ENCODE measurements around the gene GNA14.
"Not testable (repeated sequence)": the region's sequence is repeated elsewhere in the genome, so short reads cannot be mapped to it uniquely, and the experiment has no call there.

The GNA14 gene

DNA sequence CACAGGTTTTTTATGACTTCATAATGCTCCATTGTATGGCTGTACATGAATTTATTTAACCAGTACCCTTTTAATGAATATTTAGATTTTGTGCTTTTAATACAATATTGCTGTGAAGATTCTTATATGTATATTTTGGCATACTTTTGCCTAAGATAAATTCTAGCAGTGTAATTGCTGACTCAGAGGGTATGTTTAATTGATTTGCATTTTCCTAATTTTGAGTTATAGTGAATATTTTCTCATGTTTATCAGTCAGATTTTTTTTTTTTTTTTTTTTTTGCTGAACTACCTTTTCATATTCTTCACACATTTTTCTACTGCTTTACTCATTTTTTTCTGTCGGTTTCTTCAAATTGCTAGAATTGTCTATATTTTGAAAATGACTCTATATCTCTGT lies 248.2 kb downstream of the GNA14 start:
- TF ChIP-seq, protein P1, sequence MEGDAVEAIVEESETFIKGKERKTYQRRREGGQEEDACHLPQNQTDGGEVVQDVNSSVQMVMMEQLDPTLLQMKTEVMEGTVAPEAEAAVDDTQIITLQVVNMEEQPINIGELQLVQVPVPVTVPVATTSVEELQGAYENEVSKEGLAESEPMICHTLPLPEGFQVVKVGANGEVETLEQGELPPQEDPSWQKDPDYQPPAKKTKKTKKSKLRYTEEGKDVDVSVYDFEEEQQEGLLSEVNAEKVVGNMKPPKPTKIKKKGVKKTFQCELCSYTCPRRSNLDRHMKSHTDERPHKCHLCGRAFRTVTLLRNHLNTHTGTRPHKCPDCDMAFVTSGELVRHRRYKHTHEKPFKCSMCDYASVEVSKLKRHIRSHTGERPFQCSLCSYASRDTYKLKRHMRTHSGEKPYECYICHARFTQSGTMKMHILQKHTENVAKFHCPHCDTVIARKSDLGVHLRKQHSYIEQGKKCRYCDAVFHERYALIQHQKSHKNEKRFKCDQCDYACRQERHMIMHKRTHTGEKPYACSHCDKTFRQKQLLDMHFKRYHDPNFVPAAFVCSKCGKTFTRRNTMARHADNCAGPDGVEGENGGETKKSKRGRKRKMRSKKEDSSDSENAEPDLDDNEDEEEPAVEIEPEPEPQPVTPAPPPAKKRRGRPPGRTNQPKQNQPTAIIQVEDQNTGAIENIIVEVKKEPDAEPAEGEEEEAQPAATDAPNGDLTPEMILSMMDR (IDR thresholded peaks at IDR 0.05; ENCODE audit: low read depth, low read length, missing control alignments): no peak
- DNase-seq (ENCODE audit: extremely low read depth, low read depth): no peak
- H3K4me3 ChIP-seq (replicated peaks; ENCODE audit: low read depth, low read length): no peak overlapping the region

DNA sequence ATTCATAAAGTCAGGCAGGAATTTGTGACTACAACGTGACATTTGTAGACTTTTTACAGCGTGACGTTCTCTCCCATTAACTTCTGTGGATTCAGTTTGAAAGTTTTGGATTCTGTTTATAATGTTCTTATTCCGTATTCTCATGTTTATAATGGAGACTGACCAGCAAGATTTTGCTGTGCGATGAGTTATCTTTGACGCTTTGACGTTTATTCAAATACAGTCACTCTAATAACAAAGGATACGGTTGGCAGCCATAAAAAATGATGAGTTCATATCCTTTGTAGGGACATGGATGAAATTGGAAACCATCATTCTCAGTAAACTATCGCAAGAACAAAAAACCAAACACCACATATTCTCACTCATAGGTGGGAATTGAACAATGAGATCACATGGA lies 249.5 kb downstream of the GNA14 start:
- DNase-seq (ENCODE audit: extremely low read depth, low read depth); H3K4me3 ChIP-seq (replicated peaks; ENCODE audit: low read depth, low read length): not testable (repeated sequence)

DNA sequence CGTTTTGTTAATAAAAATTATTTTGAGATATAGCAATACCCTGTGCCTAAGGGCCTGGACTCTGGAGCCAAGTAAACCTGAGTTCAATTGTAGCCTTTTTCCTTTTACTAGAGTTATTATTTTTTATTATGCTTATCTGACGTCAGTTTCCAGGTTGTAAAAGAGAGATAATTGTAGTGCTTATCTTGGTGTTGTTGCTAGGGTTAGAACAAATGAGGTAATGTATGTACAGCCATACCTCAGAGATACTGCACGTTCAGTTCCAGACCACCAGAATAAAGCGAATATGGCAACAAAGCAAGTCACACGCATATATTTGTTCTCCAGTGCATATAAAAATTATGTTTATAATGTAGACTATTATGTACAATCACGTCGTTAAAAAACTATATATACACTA lies 255.8 kb downstream of the GNA14 start:
- no peak overlapping the region for H3K4me3 ChIP-seq (replicated peaks; ENCODE audit: low read depth, low read length)
- TF ChIP-seq, protein P1 (IDR thresholded peaks at IDR 0.05; ENCODE audit: low read depth, low read length, missing control alignments): no peak
- no peak for DNase-seq (ENCODE audit: extremely low read depth, low read depth)

DNA sequence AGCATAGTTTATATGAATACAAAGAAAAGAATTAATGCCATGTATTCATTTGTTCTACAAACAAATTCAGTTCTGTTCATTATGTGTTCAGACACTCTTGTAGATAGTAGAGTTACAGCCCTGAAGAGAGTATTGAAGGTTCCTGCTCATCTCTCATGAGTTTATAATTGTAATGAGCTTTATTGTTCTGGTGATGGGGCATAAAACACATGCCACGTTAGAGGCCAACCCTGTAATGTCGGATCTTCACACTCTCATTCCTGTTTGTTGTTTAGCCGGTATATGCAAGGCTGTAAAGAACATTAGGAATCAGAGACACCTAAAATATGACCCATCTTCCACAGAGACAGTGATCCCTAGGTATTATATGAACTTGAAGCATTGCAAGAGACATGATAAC lies 256.3 kb downstream of the GNA14 start:
- H3K4me3 ChIP-seq (replicated peaks; ENCODE audit: low read depth, low read length): no peak overlapping the region
- DNase-seq (ENCODE audit: extremely low read depth, low read depth): no peak
- TF ChIP-seq, protein P1 (IDR thresholded peaks at IDR 0.05; ENCODE audit: low read depth, low read length, missing control alignments): no peak

DNA sequence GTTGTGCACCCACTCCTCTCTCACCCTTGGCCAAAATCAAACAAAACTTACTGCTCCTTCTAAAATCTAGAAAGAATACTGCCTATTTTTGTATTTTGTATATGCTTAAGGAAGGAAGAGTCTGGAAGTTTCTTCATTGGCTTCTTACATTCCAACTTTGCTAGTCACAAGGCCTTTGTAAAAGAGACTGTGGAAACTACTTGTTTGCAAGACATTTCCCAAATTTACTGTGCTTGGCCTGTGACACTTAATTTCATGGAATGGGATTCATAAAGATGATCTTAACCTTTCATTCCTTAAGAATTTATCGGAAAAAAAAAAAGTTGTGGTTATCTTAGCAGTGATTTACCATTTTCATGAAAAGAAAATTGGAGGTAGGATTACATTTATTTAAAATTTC lies 261.9 kb downstream of the GNA14 start:
- H3K4me3 ChIP-seq (replicated peaks; ENCODE audit: low read depth, low read length): no peak overlapping the region
- TF ChIP-seq, protein P1 (IDR thresholded peaks at IDR 0.05; ENCODE audit: low read depth, low read length, missing control alignments): no peak
- DNase-seq (ENCODE audit: extremely low read depth, low read depth): no peak

DNA sequence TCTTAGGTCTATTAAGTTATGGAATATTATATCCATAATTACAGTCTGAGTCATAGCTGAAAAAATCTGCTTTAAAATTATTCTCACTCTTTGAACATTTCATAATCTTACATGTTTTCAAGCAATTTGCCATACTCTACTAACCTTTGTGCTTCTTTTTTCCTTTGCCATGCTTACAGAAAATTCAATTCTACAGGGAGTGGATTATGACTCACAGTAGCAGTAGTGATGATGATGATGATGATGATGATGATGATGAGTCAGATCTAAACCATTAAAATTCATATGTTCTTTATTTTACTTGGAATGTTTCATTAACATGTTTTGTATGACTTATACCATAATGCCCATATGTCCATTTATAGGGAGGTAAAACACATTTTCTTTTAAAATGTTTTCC lies 263.7 kb downstream of the GNA14 start:
- TF ChIP-seq, protein P1 (IDR thresholded peaks at IDR 0.05; ENCODE audit: low read depth, low read length, missing control alignments): no peak
- H3K4me3 ChIP-seq (replicated peaks; ENCODE audit: low read depth, low read length): no peak overlapping the region
- peak; percentile 39 for DNase-seq (ENCODE audit: extremely low read depth, low read depth)

DNA sequence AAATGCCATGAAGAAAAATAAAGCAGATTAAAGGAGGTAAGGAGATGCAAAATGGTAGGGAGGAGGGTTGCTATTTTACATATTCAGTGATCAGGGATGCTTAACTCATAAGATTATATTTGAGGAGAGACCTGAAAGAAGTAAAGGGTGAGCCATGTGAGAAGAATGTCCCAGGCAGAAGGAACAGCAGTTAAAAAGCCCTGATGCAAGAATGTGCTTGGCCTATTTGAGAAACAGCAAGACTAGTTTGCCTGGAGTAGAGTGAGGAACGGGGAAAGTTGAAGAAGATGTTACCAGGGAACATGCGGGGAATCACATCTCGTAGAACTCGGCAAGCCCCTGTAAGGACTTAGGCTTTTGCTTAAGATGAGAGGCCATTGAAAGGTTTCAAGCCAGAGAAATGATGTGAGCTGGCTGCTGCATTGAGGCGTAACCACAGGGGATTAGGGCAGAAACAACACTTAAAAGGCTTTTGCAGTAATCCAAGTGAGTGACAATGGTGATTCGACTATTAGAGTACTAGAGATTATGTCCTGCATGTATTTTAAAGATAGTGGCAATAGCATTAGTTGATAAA lies 272.1 kb downstream of the GNA14 start:
- TF ChIP-seq, protein P1 (IDR thresholded peaks at IDR 0.05; ENCODE audit: low read depth, low read length, missing control alignments): no peak
- no peak for DNase-seq (ENCODE audit: extremely low read depth, low read depth)
- no peak overlapping the region for H3K4me3 ChIP-seq (replicated peaks; ENCODE audit: low read depth, low read length)
